Activated CD8-positive, alpha-beta T cell treated with anti-CD3 and anti-CD28 coated beads for 36 hours (primary cell): ENCODE results near the gene ANKRD61. TPM values are rescaled to one million over a fixed set of nuclear protein-coding genes. Genes with fewer than 3 reads are reported as not detected.
A peak's percentile ranks its signal among the peaks of the same experiment; 100 is the strongest.

Experiments used
- ATAC-seq: fragments of 200-7000 bp; cut with Tn5 transposase; one replicate; pipeline ENCODE4 v1.10.0; 2021; ENCODE audit warnings: mild to moderate bottlenecking, moderate library complexity
- CTCF ChIA-PET: fragments of 350-600 bp; sonication (Branson Sonifier 250); formaldehyde crosslinking; loops from one replicate; lab custom pipeline; 2021; ENCODE audit warnings: antibody characterized with exemption; lab: Charles Lee
- POLR2A ChIA-PET: fragments of 350-600 bp; sonication (Branson Sonifier 250); formaldehyde crosslinking; loops from one replicate; lab custom pipeline; 2021; ENCODE audit warnings: antibody characterized with exemption; lab: Charles Lee
- DNase-seq: peaks from one replicate; pipeline ENCODE4 v3.0.0-alpha.2; 2020
- H3K27ac Mint-ChIP-seq: one replicate; pipeline ENCODE4 v1.8.0; 2021; ENCODE audit warnings: mild to moderate bottlenecking, mixed read lengths
- H3K27me3 Mint-ChIP-seq: one replicate; pipeline ENCODE4 v1.8.0; 2021; ENCODE audit warnings: mixed read lengths
- H3K36me3 Mint-ChIP-seq: one replicate; pipeline ENCODE4 v1.8.0; 2021; ENCODE audit warnings: low read depth, mixed read lengths
- H3K4me1 Mint-ChIP-seq: one replicate; pipeline ENCODE4 v1.8.0; 2021; ENCODE audit warnings: low read depth, mixed read lengths
- H3K4me3 Mint-ChIP-seq: one replicate; pipeline ENCODE4 v1.8.0; 2021; ENCODE audit warnings: mild to moderate bottlenecking, moderate library complexity, mixed read lengths
- H3K9me3 Mint-ChIP-seq: one replicate; pipeline ENCODE4 v1.8.0; 2021; ENCODE audit warnings: mixed read lengths
- CTCF ChIP-seq: fragments of 200-600 bp; IDR thresholded peaks from one replicate; pipeline ENCODE4 v1.8.0; 2022; ENCODE audit warnings: antibody characterized with exemption, mild to moderate bottlenecking
- intact Hi-C: fragments of 100-400 bp; cut with micrococcal nuclease; formaldehyde crosslinking; loops from one replicate; pipeline ENCODE4 v1.10.0; 2022
- total RNA-seq, 2 experiments: library from RNA; stranded (reverse); gene quantifications; one replicate each; pipeline ENCODE4 v1.2.3, GENCODE V29; 2021

The ANKRD61 gene
- total RNA-seq, 2 experiments from 2014 or later: 0.27 TPM; not detected in 1

- H3K27me3 Mint-ChIP-seq: no peaks in the 10 kb centered on the region
- no peak overlapping the region for H3K4me3 Mint-ChIP-seq
- DNase-seq (peak; percentile 26), ATAC-seq (peak; percentile 31)
- ChIA-PET POLR2A (interaction anchor here (1.2 kb wide), 1 partner anchor 8 kb away, joined by 3 read pairs; no protein-coding TSS in a partner anchor), CTCF (interaction anchor here (1.3 kb wide), 1 partner anchor 11 kb away, joined by 4 read pairs; no protein-coding TSS in a partner anchor)
- intact Hi-C loops: no loop called here
- H3K36me3 Mint-ChIP-seq: peaks cover 56% of the 10 kb centered on the region
- H3K27ac Mint-ChIP-seq: peak overlapping the region; percentile 85
- H3K4me1 Mint-ChIP-seq: peaks cover 31% of the 10 kb centered on the region
- H3K9me3 Mint-ChIP-seq: no peaks in the 10 kb centered on the region
- no peak for TF ChIP-seq CTCF
Observed at GRCh38 chr7:6015917-6016652, 15.1 kb upstream of the ANKRD61 start.

GRCh38 chr7:6016653-6016966, 14.6 kb upstream of the ANKRD61 start:
- no peaks in the 10 kb centered on the region for H3K27me3 Mint-ChIP-seq
- POLR2A ChIA-PET: interaction anchor here (1.8 kb wide), 1 partner anchor 7 kb away, joined by 5 read pairs; the partner anchor contains the start of genes AIMP2 and PMS2
- no peak for ATAC-seq

GRCh38 chr7:6020371-6021286, 10.5 kb upstream of the ANKRD61 start:
- no peak for TF ChIP-seq CTCF
- H3K4me3 Mint-ChIP-seq: no peak overlapping the region
- CTCF ChIA-PET: interaction anchor here (0.6 kb wide), 1 partner anchor 29 kb away, joined by 5 read pairs; no protein-coding TSS in a partner anchor
- peaks cover 8% of the 10 kb centered on the region for H3K4me1 Mint-ChIP-seq
- no peak for DNase-seq
- no peaks in the 10 kb centered on the region for H3K27me3 Mint-ChIP-seq
- H3K9me3 Mint-ChIP-seq: no peaks in the 10 kb centered on the region
- peaks cover 67% of the 10 kb centered on the region for H3K36me3 Mint-ChIP-seq
- no peak for ATAC-seq
- H3K27ac Mint-ChIP-seq: no peak overlapping the region
- POLR2A ChIA-PET: interaction anchor here (1.0 to 1.2 kb wide), 2 partner anchors 10 to 11 kb away, joined by 3 to 7 read pairs; partner anchors contain the start of genes AIMP2 and PMS2
- intact Hi-C loops: no loop called here

More at GRCh38 chr7:6016653-6016966, 14.6 kb upstream of the ANKRD61 start:
- H3K9me3 Mint-ChIP-seq: no peaks in the 10 kb centered on the region
- peaks cover 56% of the 10 kb centered on the region for H3K36me3 Mint-ChIP-seq
- intact Hi-C loops: no loop called here
- TF ChIP-seq CTCF: no peak
- no peak overlapping the region for H3K4me3 Mint-ChIP-seq
- peaks cover 27% of the 10 kb centered on the region for H3K4me1 Mint-ChIP-seq
- peak overlapping the region; percentile 85 for H3K27ac Mint-ChIP-seq
- CTCF ChIA-PET: no interaction called here
- DNase-seq: no peak

- Mint-ChIP-seq H3K9me3 (no peaks in the 10 kb centered on the region), H3K4me1 (peaks cover 17% of the 10 kb centered on the region), H3K4me3 (no peak overlapping the region), H3K27me3 (no peaks in the 10 kb centered on the region), H3K36me3 (peaks cover 71% of the 10 kb centered on the region), H3K27ac (no peak overlapping the region)
- intact Hi-C loops: no loop called here
- ATAC-seq (no peak), DNase-seq (no peak)
- CTCF ChIA-PET: interaction anchor here (1.5 kb wide), 1 partner anchor 21 kb away, joined by 3 read pairs; no protein-coding TSS in a partner anchor
- no peak for TF ChIP-seq CTCF
- POLR2A ChIA-PET: interaction anchor here (1.9 kb wide), 1 partner anchor 22 kb away, joined by 4 read pairs; no protein-coding TSS in a partner anchor
Observed at GRCh38 chr7:6022707-6023106, 8.5 kb upstream of the ANKRD61 start.
